Neural cell (in vitro differentiated cells): ENCODE results near the gene CHD8.

Experiments
- CTCF ChIP-seq: fragments of 450-650 bp; IDR thresholded peaks from 2 replicates; pipeline ENCODE4 v1.5.1; 2014; ENCODE audit warnings: antibody characterized with exemption, mild to moderate bottlenecking, moderate library complexity; ENCODE audit not compliant: poor library complexity, severe bottlenecking
- EZH2 ChIP-seq: fragments of 200-600, 300-800 bp; shearing (Covaris generic), sonication (generic); IDR thresholded peaks from 2 replicates; pipeline ENCODE4 v1.6.1; 2014; ENCODE audit warnings: antibody characterized with exemption, low read length, borderline replicate concordance, mild to moderate bottlenecking; ENCODE audit not compliant: insufficient read depth, poor library complexity, severe bottlenecking
- POLR2AphosphoS5 ChIP-seq: IDR thresholded peaks from 2 replicates; pipeline ENCODE4 v1.6.1; 2012
- RAD21 ChIP-seq: fragments of 450-650 bp; conservative IDR thresholded peaks from 2 replicates; pipeline ENCODE4 v1.6.1; 2014; ENCODE audit warnings: antibody characterized with exemption, mild to moderate bottlenecking, moderate library complexity
- REST ChIP-seq: IDR thresholded peaks from 2 replicates; pipeline ENCODE4 v1.6.1; 2012; ENCODE audit warnings: borderline replicate concordance
- TAF1 ChIP-seq: IDR thresholded peaks from 2 replicates; pipeline ENCODE4 v1.6.1; 2012; ENCODE audit warnings: low read depth

- peak; percentile 93 for TF ChIP-seq CTCF
- TF ChIP-seq TAF1 = peak; percentile 84
- peak; percentile 88 for TF ChIP-seq POLR2AphosphoS5
- TF ChIP-seq EZH2 = no peak
- TF ChIP-seq REST = no peak
- peak; percentile 33 for TF ChIP-seq RAD21
Measured at GRCh38 chr14:21455912-21456667, at the start of gene CHD8.
